ENCODE data around the gene NHSL2. TPM values are rescaled to one million over a fixed set of nuclear protein-coding genes. Genes with fewer than 3 reads are reported as not detected.

Gene NHSL2
- total RNA-seq, 3 donors from 2014 or later = 5.4 to 9.2 (median 5.8) TPM

- H3K4me1 ChIP-seq = no peaks in the 10 kb centered on the region
- TF ChIP-seq CTCF (IDR thresholded peaks at IDR 0.05) (no peak), POLR2A (IDR thresholded peaks at IDR 0.05) (no peak), POLR2AphosphoS5 (IDR thresholded peaks at IDR 0.05) (no peak)
- intact Hi-C loops (cut with DNase I; ENCODE audit: low total_unique reads) = no loop called here
- H3K36me3 ChIP-seq = no peaks in the 10 kb centered on the region
- no peaks in the 10 kb centered on the region for H3K9me3 ChIP-seq
- H3K27ac ChIP-seq = peak overlapping the region in 1 of 2 donors; percentile 88
- peaks cover 0 to 78% of the 10 kb centered on the region in 2 donors for H3K27me3 ChIP-seq
- peak overlapping the region in 2 of 3 donors; percentile 55 to 74 for H3K4me3 ChIP-seq
- no peak for DNase-seq (ENCODE audit: low spot score in 2 of 2)
These were observed 221.8 kb downstream of the NHSL2 start for GRCh38 chrX:72132456-72132855.

GRCh38 chrX:72133851-72134546 is 223.4 kb downstream of the NHSL2 start:
- H3K36me3 ChIP-seq = no peaks in the 10 kb centered on the region
- peaks cover 0 to 72% of the 10 kb centered on the region in 2 donors for H3K27me3 ChIP-seq
- no peak overlapping the region for H3K4me3 ChIP-seq
- TF ChIP-seq CTCF (IDR thresholded peaks at IDR 0.05) (no peak), POLR2AphosphoS5 (IDR thresholded peaks at IDR 0.05) (no peak)
- intact Hi-C loops (cut with DNase I; ENCODE audit: low total_unique reads) = no loop called here
- no peaks in the 10 kb centered on the region for H3K9me3 ChIP-seq
- H3K4me1 ChIP-seq = no peaks in the 10 kb centered on the region
- H3K27ac ChIP-seq = no peak overlapping the region
- DNase-seq (ENCODE audit: low spot score in 2 of 2) = no peak

- H3K27me3 ChIP-seq = peaks cover 0 to 50% of the 10 kb centered on the region in 2 donors
- intact Hi-C loops (cut with DNase I; ENCODE audit: low total_unique reads) = no loop called here
- no peaks in the 10 kb centered on the region for H3K36me3 ChIP-seq
- no peaks in the 10 kb centered on the region for H3K9me3 ChIP-seq
- TF ChIP-seq POLR2AphosphoS5 (IDR thresholded peaks at IDR 0.05) (no peak), CTCF (IDR thresholded peaks at IDR 0.05) (no peak), POLR2A (IDR thresholded peaks at IDR 0.05) (no peak)
- no peak overlapping the region for H3K4me3 ChIP-seq
- no peaks in the 10 kb centered on the region for H3K4me1 ChIP-seq
- no peak for DNase-seq (ENCODE audit: low spot score in 2 of 2)
- no peak overlapping the region for H3K27ac ChIP-seq
These were observed 227.3 kb downstream of the NHSL2 start for GRCh38 chrX:72137846-72138495.

- H3K36me3 ChIP-seq = no peaks in the 10 kb centered on the region
- intact Hi-C loops (cut with DNase I; ENCODE audit: low total_unique reads) = no loop called here
These were observed 228.9 kb downstream of the NHSL2 start for GRCh38 chrX:72139538-72139937.

More at GRCh38 chrX:72139538-72139937, 228.9 kb downstream of the NHSL2 start:
- H3K27me3 ChIP-seq = peaks cover 0 to 50% of the 10 kb centered on the region in 2 donors
- no peaks in the 10 kb centered on the region for H3K9me3 ChIP-seq
- TF ChIP-seq CTCF (IDR thresholded peaks at IDR 0.05) = no peak
- no peak for TF ChIP-seq POLR2AphosphoS5 (IDR thresholded peaks at IDR 0.05)
- no peak for TF ChIP-seq POLR2A (IDR thresholded peaks at IDR 0.05)
- DNase-seq (ENCODE audit: low spot score in 2 of 2) = no peak
- no peak overlapping the region for H3K4me3 ChIP-seq
- no peaks in the 10 kb centered on the region for H3K4me1 ChIP-seq
- no peak overlapping the region for H3K27ac ChIP-seq
